EL (cell line): ENCODE data around the gene LIX1L.

Experiments used
- DNase-seq: peaks from one replicate; pipeline ENCODE4 v3.0.0-alpha.2; 2016

The LIX1L gene

GRCh38 chr1:145891587-145892485, 66.0 kb downstream of the LIX1L start:
- DNase-seq = peak; percentile 98

- DNase-seq = no peak
Observed at GRCh38 chr1:145891143-145891542, 66.7 kb downstream of the LIX1L start.

- no peak for DNase-seq
Observed at GRCh38 chr1:145889722-145890121, 68.1 kb downstream of the LIX1L start.

GRCh38 chr1:145887631-145888030, 70.2 kb downstream of the LIX1L start:
- no peak for DNase-seq

- no peak for DNase-seq
Observed at GRCh38 chr1:145886816-145887215, 71.0 kb downstream of the LIX1L start.

- no peak for DNase-seq
Observed at GRCh38 chr1:145886390-145886789, 71.4 kb downstream of the LIX1L start.

- peak; percentile 66 for DNase-seq
Observed at GRCh38 chr1:145885738-145886287, 72.0 kb downstream of the LIX1L start, which contains the start of gene ANKRD35. Gene ANKRD35 (minus strand): TSS chr1:145885866. CDS start chr1:145885758, 108 bp downstream.

GRCh38 chr1:145884675-145885074, 73.1 kb downstream of the LIX1L start:
- DNase-seq = peak; percentile 28
